MM.1S (cell line): ENCODE results near the gene TRNT1.

ENCODE experiments used
- DNase-seq: peaks from one replicate; pipeline ENCODE4 v3.0.0-alpha.2; 2015
- H2AFZ ChIP-seq: fragments of 300-600 bp; sonication (generic); 2 replicates; pipeline ENCODE4 v1.6.0; 2016; ENCODE audit warnings: antibody characterized with exemption, low read length
- H3F3A ChIP-seq: fragments of 300-600 bp; sonication (generic); 2 replicates; pipeline ENCODE4 v1.6.1; 2016; ENCODE audit warnings: mild to moderate bottlenecking, antibody characterized with exemption, low read length, moderate library complexity, mixed read lengths; ENCODE audit not compliant: insufficient read depth
- H3K27ac ChIP-seq: fragments of 300-600 bp; sonication (generic); 2 replicates; pipeline ENCODE4 v1.5.1; 2016; ENCODE audit warnings: mild to moderate bottlenecking, low read length
- H3K27me3 ChIP-seq: fragments of 300-600 bp; sonication (generic); replicated peaks from 2 replicates; pipeline ENCODE4 v1.6.0; 2016; ENCODE audit warnings: low read length; ENCODE audit not compliant: insufficient read depth
- H3K36me3 ChIP-seq: fragments of 300-600 bp; sonication (generic); replicated peaks from 2 replicates; pipeline ENCODE4 v1.6.1; 2016; ENCODE audit warnings: mild to moderate bottlenecking, low read length, mixed read lengths; ENCODE audit not compliant: insufficient read depth
- H3K4me1 ChIP-seq: fragments of 300-600 bp; sonication (generic); 2 replicates; pipeline ENCODE4 v1.6.1; 2016; ENCODE audit warnings: low read length, mixed read lengths
- H3K4me2 ChIP-seq: fragments of 300-600 bp; sonication (generic); 2 replicates; pipeline ENCODE4 v1.6.0; 2016; ENCODE audit warnings: low read depth, low read length
- H3K4me3 ChIP-seq: fragments of 300-600 bp; sonication (generic); 2 replicates; pipeline ENCODE4 v1.5.1; 2016; ENCODE audit warnings: low read length, mixed read lengths
- H3K79me2 ChIP-seq: fragments of 300-600 bp; sonication (generic); 2 replicates; pipeline ENCODE4 v1.6.1; 2016; ENCODE audit warnings: mixed run types, low read length, mixed read lengths
- H3K9ac ChIP-seq: fragments of 300-600 bp; sonication (generic); 2 replicates; pipeline ENCODE4 v1.6.1; 2016; ENCODE audit warnings: low read length, mixed read lengths
- H3K9me2 ChIP-seq: fragments of 300-600 bp; sonication (generic); replicated peaks from 2 replicates; pipeline ENCODE4 v1.6.1; 2016; ENCODE audit warnings: mild to moderate bottlenecking, low read length, mixed read lengths; ENCODE audit not compliant: insufficient read depth
- H3K9me3 ChIP-seq: fragments of 300-600 bp; sonication (generic); replicated peaks from 2 replicates; pipeline ENCODE4 v1.6.1; 2016; ENCODE audit warnings: mild to moderate bottlenecking, low read length, mixed read lengths; ENCODE audit not compliant: insufficient read depth
- H4K20me1 ChIP-seq: fragments of 300-600 bp; sonication (generic); 2 replicates; pipeline ENCODE4 v1.6.1; 2016; ENCODE audit warnings: mild to moderate bottlenecking, low read length, moderate library complexity, mixed read lengths; ENCODE audit not compliant: insufficient read depth
- CTCF ChIP-seq: fragments of 300-600 bp; sonication (generic); IDR thresholded peaks from 2 replicates; pipeline ENCODE4 v1.5.1; 2016; ENCODE audit warnings: antibody characterized with exemption, low read length, mixed read lengths
- EZH2 ChIP-seq: fragments of 300-600 bp; sonication (generic); optimal IDR thresholded peaks from 2 replicates; pipeline ENCODE3; 2017; ENCODE audit warnings: low read depth, mild to moderate bottlenecking, antibody characterized with exemption, low read length, mixed read lengths
- EZH2phosphoT487 ChIP-seq: fragments of 300-600 bp; sonication (generic); IDR thresholded peaks from 2 replicates; pipeline ENCODE4 v1.6.1; 2018; ENCODE audit warnings: antibody characterized with exemption, low read length

Gene TRNT1

GRCh38 chr3:3172627-3173026, 45.9 kb downstream of the TRNT1 start:
- peak; percentile 36 for DNase-seq
- H3K4me2 ChIP-seq: peak overlapping the region; percentile 79
- no peaks in the 10 kb centered on the region for H3K36me3 ChIP-seq
- no peak for TF ChIP-seq CTCF
- TF ChIP-seq EZH2: no peak
- peak overlapping the region; percentile 40 for H3K4me3 ChIP-seq
- H3K9me3 ChIP-seq: no peaks in the 10 kb centered on the region
- no peaks in the 10 kb centered on the region for H4K20me1 ChIP-seq
- peak overlapping the region; percentile 65 for H3K27ac ChIP-seq
- peaks cover 15% of the 10 kb centered on the region for H3F3A ChIP-seq
- no peaks in the 10 kb centered on the region for H3K27me3 ChIP-seq
- H2AFZ ChIP-seq: no peak overlapping the region
- H3K9ac ChIP-seq: peak overlapping the region; percentile 30; the same call in 1 of the 2 replicates
- H3K4me1 ChIP-seq: peaks cover 18% of the 10 kb centered on the region
- H3K79me2 ChIP-seq: peaks cover 48% of the 10 kb centered on the region
- H3K9me2 ChIP-seq: no peaks in the 10 kb centered on the region

- Histone ChIP-seq H3K27ac (no peak overlapping the region), H4K20me1 (no peaks in the 10 kb centered on the region), H3K9ac (no peak overlapping the region), H3F3A (peaks cover 17% of the 10 kb centered on the region), H3K9me3 (no peaks in the 10 kb centered on the region), H3K27me3 (no peaks in the 10 kb centered on the region), H2AFZ (no peak overlapping the region), H3K4me1 (peaks cover 28% of the 10 kb centered on the region), H3K9me2 (no peaks in the 10 kb centered on the region), H3K36me3 (no peaks in the 10 kb centered on the region), H3K4me2 (peak overlapping the region; percentile 94; the same call in 1 of the 2 replicates), H3K79me2 (peaks cover 50% of the 10 kb centered on the region), H3K4me3 (no peak overlapping the region)
- TF ChIP-seq EZH2phosphoT487 (no peak), EZH2 (no peak), CTCF (no peak)
- DNase-seq: no peak
Measured at GRCh38 chr3:3177861-3178497, 51.2 kb downstream of the TRNT1 start.

GRCh38 chr3:3178498-3179328, 52.0 kb downstream of the TRNT1 start:
- Histone ChIP-seq H3F3A (peaks cover 10% of the 10 kb centered on the region; the same call in 1 of the 2 replicates), H3K79me2 (peaks cover 50% of the 10 kb centered on the region), H3K27ac (peak overlapping the region; percentile 23; the same call in 1 of the 2 replicates), H4K20me1 (no peaks in the 10 kb centered on the region), H3K4me1 (peaks cover 22% of the 10 kb centered on the region), H3K9ac (peak overlapping the region; percentile 79), H3K27me3 (no peaks in the 10 kb centered on the region), H3K9me3 (no peaks in the 10 kb centered on the region), H3K9me2 (no peaks in the 10 kb centered on the region), H3K4me2 (peak overlapping the region; percentile 94), H3K36me3 (no peaks in the 10 kb centered on the region), H3K4me3 (peak overlapping the region; percentile 94), H2AFZ (peak overlapping the region; percentile 80)
- DNase-seq: no peak
- TF ChIP-seq EZH2phosphoT487: no peak
- TF ChIP-seq CTCF: no peak
- no peak for TF ChIP-seq EZH2
